HG03135 (cell line): ENCODE results near the gene CDKL1.

Experiments
- ATAC-seq: cut with Tn5 transposase; IDR thresholded peaks from one replicate; pipeline ENCODE4 v1.9.1; 2021; ENCODE audit warnings: mild to moderate bottlenecking, moderate library complexity; ENCODE audit not compliant: unreplicated experiment

CDKL1 gene

GRCh38 chr14:50290306-50290705 lies 106.4 kb downstream of the CDKL1 start:
- ATAC-seq = no peak

- ATAC-seq = no peak
These were observed 108.5 kb downstream of the CDKL1 start for GRCh38 chr14:50288146-50288545.

GRCh38 chr14:50285861-50286260 lies 110.8 kb downstream of the CDKL1 start:
- ATAC-seq = no peak
